Small intestine (tissue), 7 donors: ENCODE data around the gene FAM217B. TPM values are rescaled to one million over a fixed set of nuclear protein-coding genes. Genes with fewer than 3 reads are reported as not detected.
A peak's percentile ranks its signal among the peaks of the same experiment; 100 is the strongest.

Source experiments
- DNase-seq, 2 donors: peaks; one replicate each; pipeline versions ENCODE4 v3.0.0 to v3.0.0-alpha.2; 2013
- FAIRE-seq: peaks from 2 replicates; lab custom pipeline; 2012; peaks lifted over from hg19 to GRCh38; lab: Jason Lieb, UNC
- H3K27ac ChIP-seq, 3 donors: one replicate each; pipeline ENCODE4 v1.5.1; 2013; ENCODE audit warnings: low read length in 2 of 3, mild to moderate bottlenecking in 2 of 3, control low read depth in 1 of 3, inconsistent platforms in 1 of 3, low read depth in 1 of 3, moderate library complexity in 1 of 3
- H3K27me3 ChIP-seq, 3 donors: one replicate each; pipeline ENCODE4 v1.6.1; 2013; ENCODE audit warnings: low read length in 3 of 3, inconsistent platforms in 1 of 3; ENCODE audit not compliant: control insufficient read depth in 3 of 3, insufficient read depth in 3 of 3
- H3K36me3 ChIP-seq, 3 donors: one replicate each; pipeline ENCODE4 v1.6.1; 2013; ENCODE audit warnings: low read length in 3 of 3, inconsistent platforms in 1 of 3, low read depth in 1 of 3, mild to moderate bottlenecking in 1 of 3, moderate library complexity in 1 of 3; ENCODE audit not compliant: control insufficient read depth in 3 of 3, insufficient read depth in 2 of 3
- H3K4me1 ChIP-seq, 3 donors: one replicate each; pipeline ENCODE4 v1.6.1; 2013; ENCODE audit warnings: low read length in 2 of 3, inconsistent platforms in 1 of 3, low read depth in 1 of 3, mild to moderate bottlenecking in 1 of 3, moderate library complexity in 1 of 3; ENCODE audit not compliant: control insufficient read depth in 3 of 3, insufficient read depth in 2 of 3
- H3K4me3 ChIP-seq, 3 donors: one replicate each; pipeline ENCODE4 v1.5.1; 2013; ENCODE audit warnings: low read length in 3 of 3, control low read depth in 1 of 3, inconsistent platforms in 1 of 3, low read depth in 1 of 3, mild to moderate bottlenecking in 1 of 3, moderate library complexity in 1 of 3
- H3K9me3 ChIP-seq, 2 donors: one replicate each; pipeline ENCODE4 v1.6.1; 2013; ENCODE audit warnings: low read depth in 1 of 2, low read length in 1 of 2; ENCODE audit not compliant: control insufficient read depth in 2 of 2, insufficient read depth in 1 of 2
- WGBS, 3 donors: extraction: QIAGEN DNeasy Blood & Tissue Kit; methylation state at CpG; one replicate each; pipeline ENCODE4 v1.1.7; 2013; 5-methylcytosine and 5-hydroxymethylcytosine counted together
- polyA plus RNA-seq, 4 donors: library from polyadenylated mRNA; stranded (reverse) in 3 of 4; unstranded in 1 of 4; fragments of 200-250 nt in 3 of 4; fragments of 120-200 nt in 1 of 4; gene quantifications; one replicate each; pipeline versions ENCODE4 v1.2.1 to v1.2.3, GENCODE V29; 2013
- donor health status: healthy with polysubstance abuse.
- donor health status: control.
- donor health status: control.
- donor health status: Bipolar disorder and iron deficiency.
- donor health status: healthy.

FAM217B gene
- polyA plus RNA-seq, 4 donors: 2.7 to 16.4 (median 3.7) TPM

- H3K9me3 ChIP-seq: no peaks in the 10 kb centered on the region
- no peak overlapping the region for H3K4me3 ChIP-seq
- no peaks in the 10 kb centered on the region for H3K36me3 ChIP-seq
- no peaks in the 10 kb centered on the region for H3K4me1 ChIP-seq
- 57 to 69% (median 67%) methylated on average over 4 of the region's 4 CpGs for WGBS, 3 donors
- H3K27ac ChIP-seq: no peak overlapping the region
- no peak for DNase-seq
- no peaks in the 10 kb centered on the region for H3K27me3 ChIP-seq
- FAIRE-seq: no peak
Observed at GRCh38 chr20:59912609-59913008, 27.6 kb upstream of the FAM217B start.

- H3K4me1 ChIP-seq: no peaks in the 10 kb centered on the region
- DNase-seq (no peak), FAIRE-seq (no peak)
- no peak overlapping the region for H3K27ac ChIP-seq
- H3K9me3 ChIP-seq: no peaks in the 10 kb centered on the region
- no peak overlapping the region for H3K4me3 ChIP-seq
- H3K27me3 ChIP-seq: no peaks in the 10 kb centered on the region
- H3K36me3 ChIP-seq: no peaks in the 10 kb centered on the region
Observed at GRCh38 chr20:59920944-59921343, 19.2 kb upstream of the FAM217B start.

- H3K4me1 ChIP-seq: no peaks in the 10 kb centered on the region
- 81 to 95% (median 90%) methylated on average over 1 of the region's 1 CpG for WGBS, 3 donors
- DNase-seq: no peak
- no peak overlapping the region for H3K4me3 ChIP-seq
- no peaks in the 10 kb centered on the region for H3K9me3 ChIP-seq
- H3K27ac ChIP-seq: no peak overlapping the region
- no peaks in the 10 kb centered on the region for H3K27me3 ChIP-seq
- no peaks in the 10 kb centered on the region for H3K36me3 ChIP-seq
- FAIRE-seq: no peak
Observed at GRCh38 chr20:59923514-59923913, 16.7 kb upstream of the FAM217B start.

GRCh38 chr20:59925359-59925758 is 14.8 kb upstream of the FAM217B start:
- 44 to 66% (median 64%) methylated on average over 1 of the region's 1 CpG for WGBS, 3 donors

GRCh38 chr20:59925899-59926298 is 14.3 kb upstream of the FAM217B start:
- Histone ChIP-seq H3K4me3 (no peak overlapping the region), H3K27me3 (no peaks in the 10 kb centered on the region), H3K36me3 (no peaks in the 10 kb centered on the region), H3K27ac (no peak overlapping the region), H3K9me3 (no peaks in the 10 kb centered on the region), H3K4me1 (no peaks in the 10 kb centered on the region)
- DNase-seq (peak; percentile 33 to 42), FAIRE-seq (no peak)

More at GRCh38 chr20:59925359-59925758, 14.8 kb upstream of the FAM217B start:
- FAIRE-seq (no peak), DNase-seq (no peak)
- no peaks in the 10 kb centered on the region for H3K9me3 ChIP-seq
- H3K36me3 ChIP-seq: no peaks in the 10 kb centered on the region
- no peak overlapping the region for H3K27ac ChIP-seq
- no peaks in the 10 kb centered on the region for H3K4me1 ChIP-seq
- no peak overlapping the region for H3K4me3 ChIP-seq
- H3K27me3 ChIP-seq: no peaks in the 10 kb centered on the region

GRCh38 chr20:59931511-59932312 is 8.5 kb upstream of the FAM217B start:
- no peaks in the 10 kb centered on the region for H3K36me3 ChIP-seq
- H3K27me3 ChIP-seq: no peaks in the 10 kb centered on the region
- H3K9me3 ChIP-seq: no peaks in the 10 kb centered on the region
- no peak for FAIRE-seq
- peaks cover 0 to 3% (median 0%) of the 10 kb centered on the region in 3 donors for H3K4me1 ChIP-seq
- DNase-seq: no peak
- 77 to 85% (median 83%) methylated on average over 9 of the region's 9 CpGs for WGBS, 3 donors
- no peak overlapping the region for H3K4me3 ChIP-seq
- H3K27ac ChIP-seq: no peak overlapping the region

- Histone ChIP-seq H3K27ac (no peak overlapping the region), H3K9me3 (no peaks in the 10 kb centered on the region), H3K4me1 (peaks cover 0 to 3% (median 0%) of the 10 kb centered on the region in 3 donors), H3K27me3 (no peaks in the 10 kb centered on the region), H3K36me3 (no peaks in the 10 kb centered on the region), H3K4me3 (no peak overlapping the region)
- 88 to 94% (median 90%) methylated on average over 55 to 72 of the region's 72 CpGs for WGBS, 3 donors
- FAIRE-seq: no peak
- no peak for DNase-seq
Observed at GRCh38 chr20:59932616-59933295, 7.4 kb upstream of the FAM217B start.

GRCh38 chr20:59933296-59933848 is 6.8 kb upstream of the FAM217B start, which contains the start of gene SYCP2:
TSS of gene SYCP2 (minus strand) at chr20:59933637. CDS start at chr20:59922413, 11,224 bp downstream.
- DNase-seq (peak in 1 of 2 donors; percentile 32), FAIRE-seq (no peak)
- 37 to 54% (median 41%) methylated on average over 58 to 65 of the region's 65 CpGs for WGBS, 3 donors
- Histone ChIP-seq H3K4me1 (peaks cover 2 to 6% (median 4%) of the 10 kb centered on the region in 3 donors), H3K27me3 (no peaks in the 10 kb centered on the region), H3K9me3 (no peaks in the 10 kb centered on the region), H3K36me3 (no peaks in the 10 kb centered on the region), H3K4me3 (peak within 1 kb of the TSS; percentile 28 to 61 (median 59)), H3K27ac (peak within 1 kb of the TSS in 2 of 3 donors; percentile 34 to 72)
